WTC11 (cell line): ENCODE measurements around the gene STUM. TPM values are rescaled to one million over a fixed set of nuclear protein-coding genes. Genes with fewer than 3 reads are reported as not detected.

Source experiments
- ATAC-seq: fragments of 200-7000 bp; cut with Tn5 transposase; 2 replicates; pipeline ENCODE4 v1.10.0; 2021; ENCODE audit warnings: mild to moderate bottlenecking, moderate library complexity
- CTCF ChIA-PET: fragments of 300-600 bp; sonication (Branson Sonifier 250); formaldehyde crosslinking; loops from one replicate; lab custom pipeline; 2021; ENCODE audit warnings: antibody characterized with exemption; lab: Charles Lee
- POLR2A ChIA-PET: fragments of 350-600 bp; sonication (Branson Sonifier 250); formaldehyde crosslinking; loops from one replicate; lab custom pipeline; 2021; ENCODE audit warnings: antibody characterized with exemption; lab: Charles Lee
- DNase-seq: peaks from one replicate; pipeline ENCODE4 v3.0.0; 2021; ENCODE audit warnings: low spot score
- H3K27ac Mint-ChIP-seq: 2 replicates; pipeline ENCODE4 v1.8.0; 2021; ENCODE audit warnings: mixed read lengths
- H3K27me3 Mint-ChIP-seq: 2 replicates; pipeline ENCODE4 v1.8.0; 2021; ENCODE audit warnings: low read depth, mild to moderate bottlenecking, moderate library complexity, mixed read lengths
- H3K36me3 Mint-ChIP-seq: 2 replicates; pipeline ENCODE4 v1.8.0; 2021; ENCODE audit warnings: mixed read lengths
- H3K4me1 Mint-ChIP-seq: 2 replicates; pipeline ENCODE4 v1.8.0; 2022; ENCODE audit warnings: mixed read lengths
- H3K4me3 Mint-ChIP-seq: 2 replicates; pipeline ENCODE4 v1.8.0; 2021; ENCODE audit warnings: mild to moderate bottlenecking, moderate library complexity, mixed read lengths
- H3K9me3 Mint-ChIP-seq: 2 replicates; pipeline ENCODE4 v1.8.0; 2021; ENCODE audit warnings: mixed read lengths
- AFF4 ChIP-seq: sonication (generic); formaldehyde crosslinking; IDR thresholded peaks from 2 replicates; pipeline ENCODE4 v1.8.1; 2023; ENCODE audit warnings: mild to moderate bottlenecking, missing genetic modification reagents, borderline replicate concordance
- AR ChIP-seq: fragments of 250-450 bp; sonication (Bioruptor Pico); IDR thresholded peaks from 2 replicates; pipeline ENCODE4 v1.9.0; 2021; ENCODE audit warnings: mild to moderate bottlenecking
- ATF6 ChIP-seq: sonication (generic); formaldehyde crosslinking; IDR thresholded peaks from 2 replicates; pipeline ENCODE4 v1.8.1; 2023; ENCODE audit warnings: mild to moderate bottlenecking, missing genetic modification reagents
- CTCF ChIP-seq: fragments of 200-600 bp; IDR thresholded peaks from 2 replicates; pipeline ENCODE4 v1.8.0; 2022; ENCODE audit warnings: antibody characterized with exemption
- E2F4 ChIP-seq: sonication (generic); formaldehyde crosslinking; IDR thresholded peaks from 2 replicates; pipeline ENCODE4 v1.8.1; 2022; ENCODE audit warnings: low read depth, mild to moderate bottlenecking, moderate library complexity, missing genetic modification reagents, borderline replicate concordance
- GABPB1 ChIP-seq: sonication (generic); formaldehyde crosslinking; IDR thresholded peaks from 2 replicates; pipeline ENCODE4 v1.8.1; 2023; ENCODE audit warnings: mild to moderate bottlenecking, missing genetic modification reagents
- HMGXB4 ChIP-seq: sonication (generic); formaldehyde crosslinking; IDR thresholded peaks from 2 replicates; pipeline ENCODE4 v1.8.1; 2023; ENCODE audit warnings: mild to moderate bottlenecking, moderate library complexity, missing genetic modification reagents
- IRF2 ChIP-seq: sonication (generic); formaldehyde crosslinking; IDR thresholded peaks from 2 replicates; pipeline ENCODE4 v1.8.0; 2022; ENCODE audit warnings: low read depth, missing genetic modification reagents, borderline replicate concordance
- NFATC4 ChIP-seq: fragments of 250-450 bp; sonication (Bioruptor Pico); IDR thresholded peaks from 2 replicates; pipeline ENCODE4 v1.9.0; 2021; ENCODE audit warnings: mild to moderate bottlenecking
- NFYB ChIP-seq: sonication (generic); formaldehyde crosslinking; conservative IDR thresholded peaks from 2 replicates; pipeline ENCODE4 v1.8.0; 2022; ENCODE audit warnings: low read depth, missing genetic modification reagents
- PRRX2 ChIP-seq: fragments of 250-450 bp; sonication (Bioruptor Pico); IDR thresholded peaks from 2 replicates; pipeline ENCODE4 v1.8.0; 2021; ENCODE audit warnings: mild to moderate bottlenecking
- SOX15 ChIP-seq: fragments of 250-450 bp; sonication (Bioruptor Pico); IDR thresholded peaks from 2 replicates; pipeline ENCODE4 v1.9.0; 2021; ENCODE audit warnings: mild to moderate bottlenecking
- SP1 ChIP-seq: sonication (generic); formaldehyde crosslinking; conservative IDR thresholded peaks from 2 replicates; pipeline ENCODE4 v1.8.1; 2022; ENCODE audit warnings: missing genetic modification reagents
- TCF7 ChIP-seq: sonication (generic); formaldehyde crosslinking; IDR thresholded peaks from 2 replicates; pipeline ENCODE4 v1.8.0; 2022; ENCODE audit warnings: mild to moderate bottlenecking, low read depth, missing genetic modification reagents, moderate library complexity
- ZBTB43 ChIP-seq: sonication (generic); formaldehyde crosslinking; IDR thresholded peaks from 2 replicates; pipeline ENCODE4 v1.8.1; 2023; ENCODE audit warnings: mild to moderate bottlenecking, missing genetic modification reagents
- ZNF263 ChIP-seq: sonication (generic); formaldehyde crosslinking; IDR thresholded peaks from 2 replicates; pipeline ENCODE4 v1.8.1; 2022; ENCODE audit warnings: low read depth, mild to moderate bottlenecking, moderate library complexity, missing genetic modification reagents
- ZNF396 ChIP-seq: fragments of 250-450 bp; sonication (Bioruptor Pico); IDR thresholded peaks from 2 replicates; pipeline ENCODE4 v1.8.0; 2021; ENCODE audit warnings: mild to moderate bottlenecking, moderate library complexity, borderline replicate concordance
- ZSCAN18 ChIP-seq: fragments of 250-450 bp; sonication (Bioruptor Pico); IDR thresholded peaks from 2 replicates; pipeline ENCODE4 v2.1.2; 2022; ENCODE audit warnings: mild to moderate bottlenecking, moderate library complexity
- total RNA-seq: library from RNA; stranded (reverse); gene quantifications from 3 replicates; pipeline ENCODE4 v1.2.3, GENCODE V29; 2021

STUM gene
- total RNA-seq, 1 experiment from 2014 or later, result 2.5 TPM

- no peak overlapping the region for H3K27ac Mint-ChIP-seq
- ATAC-seq (no peak), DNase-seq (no peak)
- peaks cover 63% of the 10 kb centered on the region for H3K4me1 Mint-ChIP-seq
- no peak overlapping the region for H3K4me3 Mint-ChIP-seq
- no peaks in the 10 kb centered on the region for H3K27me3 Mint-ChIP-seq
- POLR2A ChIA-PET, result no interaction called here
- no peaks in the 10 kb centered on the region; the same call in 1 of the 2 replicates for H3K36me3 Mint-ChIP-seq
- TF ChIP-seq CTCF (no peak), NFYB (CRISPR knock-in tag) (no peak), SP1 (CRISPR knock-in tag) (no peak), GABPB1 (CRISPR knock-in tag) (no peak), ZNF263 (CRISPR knock-in tag) (no peak), E2F4 (CRISPR knock-in tag) (no peak), NFATC4 (no peak), ATF6 (CRISPR knock-in tag) (no peak), ZBTB43 (no peak), PRRX2 (no peak), IRF2 (no peak), SOX15 (no peak), TCF7 (CRISPR knock-in tag) (no peak), HMGXB4 (CRISPR knock-in tag) (no peak), ZNF396 (CRISPR knock-in tag) (no peak), AR (no peak), ZSCAN18 (no peak), AFF4 (CRISPR knock-in tag) (no peak)
- CTCF ChIA-PET, result interaction anchor here (1.1 to 2.0 kb wide), 2 partner anchors 26 to 176 kb away, joined by 3 to 12 read pairs; no protein-coding TSS in a partner anchor
- H3K9me3 Mint-ChIP-seq, result no peaks in the 10 kb centered on the region
Measured at GRCh38 chr1:226652613-226653012, 104.0 kb downstream of the STUM start.
